ENCODE measurements around the gene CERS6.

- TF ChIP-seq CTCF (IDR thresholded peaks at IDR 0.05; ENCODE audit: poor library complexity, severe bottlenecking): no peak
- TF ChIP-seq TAF1 (IDR thresholded peaks at IDR 0.05; ENCODE audit: low read depth): no peak
- no peak for TF ChIP-seq RAD21 (conservative IDR thresholded peaks at IDR 0.05)
- no peak for TF ChIP-seq POLR2AphosphoS5 (IDR thresholded peaks at IDR 0.05)
These were observed 39.5 kb upstream of the CERS6 start for GRCh38 chr2:168416555-168416954.
